Esophagus muscularis mucosa (tissue), 4 donors: ENCODE results near the gene OTOS.

Experiments
- CTCF ChIP-seq, 3 experiments: fragments of 200-600 bp in 2 of 3; fragments of 450-650 bp in 1 of 3; sonication (generic) in 2 of 3; IDR thresholded peaks; one replicate each; pipeline ENCODE4 v1.5.1; 2017 to 2019; ENCODE audit warnings: antibody characterized with exemption in 3 of 3, mild to moderate bottlenecking in 2 of 3, moderate library complexity in 1 of 3
- EP300 ChIP-seq: sonication (generic); formaldehyde crosslinking; IDR thresholded peaks from one replicate; pipeline ENCODE4 v1.6.1; 2017; ENCODE audit warnings: antibody characterized with exemption
- POLR2A ChIP-seq: fragments of 450-650 bp; IDR thresholded peaks from one replicate; pipeline ENCODE4 v1.6.1; 2017; ENCODE audit warnings: antibody characterized with exemption, moderate library complexity, mild to moderate bottlenecking, low read depth
- POLR2AphosphoS5 ChIP-seq, 2 donors: sonication (generic); formaldehyde crosslinking; IDR thresholded peaks; one replicate each; pipeline ENCODE4 v1.6.1; 2017; ENCODE audit warnings: antibody characterized with exemption in 2 of 2

DNA sequence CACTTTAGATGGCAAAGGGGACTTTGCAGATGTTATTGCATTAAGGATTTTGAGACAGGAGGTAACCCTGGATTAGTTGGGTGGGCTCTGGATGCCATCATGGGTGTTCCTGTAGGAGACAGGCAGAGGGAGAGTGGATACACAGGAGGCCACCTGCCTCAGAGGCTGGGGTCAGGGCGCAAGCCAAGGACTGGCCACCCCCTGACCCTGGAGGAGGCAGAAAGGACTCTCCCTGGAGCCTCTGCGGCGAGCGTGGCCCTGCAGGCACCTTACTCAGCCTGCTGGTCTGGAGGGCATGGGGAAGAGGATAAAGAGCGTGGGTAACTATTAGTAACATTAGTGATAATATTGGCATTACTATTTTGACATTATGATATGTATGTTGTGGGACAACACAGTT, 21.6 kb upstream of the OTOS start:
- TF ChIP-seq POLR2A (no peak), POLR2AphosphoS5 (IDR thresholded peaks at IDR 0.05) (no peak), CTCF (IDR thresholded peaks at IDR 0.05) (no peak), EP300 (no peak)
